Brain microvascular endothelial cell (primary cell): ENCODE measurements around the gene ZNF638.
A peak's percentile ranks its signal among the peaks of the same experiment; 100 is the strongest.
"Not testable (repeated sequence)": the region's sequence is repeated elsewhere in the genome, so short reads cannot be mapped to it uniquely, and the experiment has no call there.

ENCODE experiments used
- DNase-seq: peaks from one replicate; pipeline ENCODE4 v3.0.0-alpha.2; 2020
- H3K27ac ChIP-seq: fragments of 250-450 bp; sonication (Bioruptor Pico); 2 replicates; pipeline ENCODE4 v1.5.1; 2020; ENCODE audit warnings: mild to moderate bottlenecking, moderate library complexity
- H3K27me3 ChIP-seq: fragments of 250-450 bp; sonication (Bioruptor Pico); replicated peaks from 2 replicates; pipeline ENCODE4 v1.5.1; 2020; ENCODE audit warnings: mild to moderate bottlenecking
- H3K36me3 ChIP-seq: fragments of 250-450 bp; sonication (Bioruptor Pico); replicated peaks from 2 replicates; pipeline ENCODE4 v1.5.1; 2020; ENCODE audit warnings: mild to moderate bottlenecking
- H3K4me3 ChIP-seq: 2 replicates; pipeline ENCODE4 v1.5.1; 2011; ENCODE audit warnings: low read depth, mild to moderate bottlenecking, control low read depth, low read length, moderate library complexity
- CTCF ChIP-seq: IDR thresholded peaks from 2 replicates; pipeline ENCODE4 v1.5.1; 2011; ENCODE audit warnings: low read depth, mild to moderate bottlenecking, moderate library complexity, low read length, control low read depth, inconsistent platforms; ENCODE audit errors: missing control alignments
- in situ Hi-C: cut with HindIII; loops from 2 replicates; pipeline ENCODE4 v1.10.0; 2017; ENCODE audit warnings: low sequenced_read_pairs, low pct_ligation_motif_present

Gene ZNF638

GRCh38 chr2:71409611-71410010, 78.0 kb downstream of the ZNF638 start:
- Histone ChIP-seq H3K27ac (no peak overlapping the region), H3K36me3 (peaks cover 26% of the 10 kb centered on the region), H3K4me3 (no peak overlapping the region), H3K27me3 (no peaks in the 10 kb centered on the region)
- TF ChIP-seq CTCF = no peak
- no peak for DNase-seq
- in situ Hi-C loops = no loop called here

- in situ Hi-C loops = no loop called here
- Histone ChIP-seq H3K4me3 (no peak overlapping the region), H3K27ac (no peak overlapping the region), H3K36me3 (peaks cover 20% of the 10 kb centered on the region), H3K27me3 (no peaks in the 10 kb centered on the region)
- TF ChIP-seq CTCF = no peak
- DNase-seq = no peak
Observed at GRCh38 chr2:71410696-71411095, 79.1 kb downstream of the ZNF638 start.

- H3K36me3 ChIP-seq, H3K27ac ChIP-seq, H3K27me3 ChIP-seq, in situ Hi-C loops: not testable (repeated sequence)
- H3K4me3 ChIP-seq = peak overlapping the region; percentile 42
- DNase-seq = peak; percentile 12
Observed at GRCh38 chr2:71416866-71417265, 85.3 kb downstream of the ZNF638 start.

- H3K27me3 ChIP-seq = no peaks in the 10 kb centered on the region
- TF ChIP-seq CTCF = no peak
- peak overlapping the region; percentile 42 for H3K4me3 ChIP-seq
- no peak for DNase-seq
- no peaks in the 10 kb centered on the region for H3K36me3 ChIP-seq
- in situ Hi-C loops = no loop called here
- no peak overlapping the region for H3K27ac ChIP-seq
Observed at GRCh38 chr2:71417300-71418202, 86.0 kb downstream of the ZNF638 start.

GRCh38 chr2:71419145-71419544, 87.6 kb downstream of the ZNF638 start:
- in situ Hi-C loops = no loop called here
- Histone ChIP-seq H3K27ac (no peak overlapping the region), H3K27me3 (no peaks in the 10 kb centered on the region), H3K36me3 (peaks cover 7% of the 10 kb centered on the region), H3K4me3 (no peak overlapping the region)
- TF ChIP-seq CTCF = no peak
- no peak for DNase-seq

- Histone ChIP-seq H3K4me3 (no peak overlapping the region), H3K27me3 (no peaks in the 10 kb centered on the region), H3K27ac (no peak overlapping the region), H3K36me3 (peaks cover 7% of the 10 kb centered on the region)
- in situ Hi-C loops = no loop called here
- no peak for DNase-seq
- TF ChIP-seq CTCF = no peak
Observed at GRCh38 chr2:71419976-71420375, 88.4 kb downstream of the ZNF638 start.
